Superior temporal gyrus (tissue), 1 donor: ENCODE measurements around the gene TNS1.
A peak's percentile ranks its signal among the peaks of the same experiment; 100 is the strongest.

Experiments used
- DNase-seq: peaks from one replicate; pipeline ENCODE4 v3.0.0-alpha.2; 2016; ENCODE audit errors: extremely low spot score

Gene TNS1

DNA sequence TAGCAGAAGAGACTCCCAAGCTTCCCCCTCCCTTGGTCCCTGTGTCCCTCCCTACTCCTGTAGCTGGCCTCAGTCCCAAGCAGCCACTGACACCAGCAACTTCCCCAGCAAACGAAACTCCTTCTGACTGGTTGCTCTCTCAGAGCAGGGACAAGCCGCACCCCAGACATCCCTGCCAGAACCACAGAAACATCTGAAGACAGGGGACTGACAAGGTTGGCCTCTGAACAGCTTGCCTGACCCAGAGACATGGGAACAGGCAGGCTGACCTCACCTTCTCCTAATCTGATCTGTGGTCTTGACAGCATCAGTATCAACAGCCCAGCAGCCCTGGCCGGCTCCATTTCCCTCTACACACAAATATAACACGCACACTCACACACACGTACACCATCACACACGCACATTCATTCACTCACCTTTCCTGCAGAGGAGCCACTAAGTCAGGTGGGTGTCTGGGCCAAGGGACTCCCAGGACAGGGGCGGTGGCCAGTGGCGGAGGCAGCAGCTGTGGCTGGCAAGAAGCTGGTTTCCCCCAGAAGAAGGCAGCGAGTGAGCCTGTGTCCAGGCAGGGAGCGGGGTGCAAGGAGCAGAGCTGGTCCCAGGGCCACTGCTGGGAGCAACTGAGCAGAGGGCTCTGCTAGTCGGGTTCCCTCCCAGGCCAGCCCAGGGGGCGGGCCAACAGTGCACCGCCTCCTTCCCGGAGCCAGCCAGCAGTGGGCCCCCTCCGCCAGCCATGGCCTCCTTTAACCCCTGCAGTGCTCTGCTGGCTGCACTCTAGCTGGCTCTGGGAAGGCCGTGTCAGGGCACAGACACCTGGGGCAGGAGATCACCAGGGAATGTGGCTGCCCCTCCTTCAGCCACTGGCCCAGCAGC lies 59.1 kb downstream of the TNS1 start:
- peak; percentile 86 for DNase-seq

DNA sequence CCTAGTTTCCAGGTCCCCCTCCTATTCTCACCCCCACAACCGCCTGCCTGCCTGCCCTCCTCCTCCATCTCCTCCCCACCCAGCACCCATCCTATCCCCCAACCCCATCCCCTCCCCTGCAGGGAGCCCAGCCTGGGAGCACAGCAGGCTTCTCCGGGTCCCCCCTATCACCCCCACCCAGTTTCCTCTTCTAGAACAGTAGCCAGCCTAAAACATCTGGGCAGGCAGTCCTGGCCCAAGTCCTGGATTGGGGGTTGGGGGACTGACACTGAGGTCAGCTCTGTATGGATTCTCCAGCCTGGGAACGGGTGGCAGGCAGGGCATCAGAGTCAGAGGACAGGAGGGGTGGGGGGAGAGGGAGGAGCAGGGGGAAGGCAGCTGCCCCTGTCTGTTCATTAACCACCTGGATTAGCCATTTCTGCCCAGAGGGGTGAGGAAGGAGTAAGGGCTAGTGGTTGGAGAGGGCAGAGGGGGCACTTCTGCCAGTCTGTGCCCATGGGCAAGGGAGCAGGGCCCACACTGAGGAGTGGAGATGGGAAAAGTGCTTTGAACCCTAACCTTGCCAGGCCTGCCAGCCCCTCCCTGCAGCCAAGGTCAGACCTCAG lies 60.0 kb downstream of the TNS1 start:
- DNase-seq: peak; percentile 78

DNA sequence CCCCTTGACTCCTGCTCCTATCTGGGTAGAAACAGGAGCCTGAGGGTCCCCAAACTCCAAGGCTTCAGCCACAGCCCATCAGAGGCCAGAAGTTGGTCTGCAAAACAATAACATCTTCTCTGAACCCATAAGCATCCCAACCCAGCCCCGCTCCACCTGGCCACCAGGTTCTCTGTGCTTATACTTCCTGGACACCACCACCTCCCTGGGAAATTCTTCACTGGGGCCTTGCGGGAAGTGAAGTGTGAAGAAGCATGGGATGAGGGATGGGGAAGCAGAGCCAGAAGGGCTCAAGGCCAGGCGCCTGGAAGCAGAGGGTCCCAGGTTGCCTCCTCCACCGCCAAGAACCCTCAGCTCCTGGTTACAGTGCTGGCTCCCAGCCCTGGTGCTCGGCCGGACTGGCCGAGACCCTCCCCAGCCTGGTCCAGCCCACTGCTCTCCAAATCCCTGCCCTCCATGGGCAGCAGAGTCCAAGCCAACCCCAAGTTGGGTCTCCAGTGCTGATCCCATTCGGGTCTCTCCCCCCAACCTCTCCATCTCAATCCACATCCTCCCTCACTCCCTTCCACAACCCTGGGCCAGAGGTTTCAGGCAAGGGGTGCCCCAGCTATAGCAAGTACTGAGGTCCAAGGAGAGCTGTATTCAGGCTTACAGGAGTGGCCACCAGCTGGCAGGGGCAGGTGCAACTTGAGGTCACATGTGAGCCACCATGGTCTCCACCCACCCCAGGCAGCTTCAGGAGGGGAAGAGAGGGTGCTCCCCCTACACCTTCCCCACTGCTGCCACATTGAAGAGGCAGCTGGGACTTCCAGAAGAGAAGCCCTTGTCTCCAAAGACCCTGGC lies 60.7 kb downstream of the TNS1 start:
- DNase-seq: no peak

DNA sequence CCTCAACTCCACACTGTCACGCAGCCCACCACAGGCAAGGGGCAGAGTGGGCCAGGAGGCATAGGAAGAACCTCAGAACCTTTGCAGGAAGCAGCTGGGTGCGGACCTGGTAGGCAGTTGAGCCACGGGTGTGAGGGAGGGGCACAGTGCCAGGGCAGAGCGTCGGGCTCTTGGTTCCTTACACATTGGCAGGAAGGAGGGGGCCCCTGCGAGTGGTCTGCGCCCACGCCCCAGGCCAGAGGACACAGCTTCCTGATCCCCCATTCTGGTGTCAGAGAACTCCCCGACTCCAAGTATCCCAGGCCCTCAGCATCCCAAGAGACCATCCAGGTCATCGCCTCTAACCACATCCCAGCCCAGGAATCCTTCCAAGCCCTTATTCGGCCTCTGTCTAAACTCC lies 61.5 kb downstream of the TNS1 start:
- DNase-seq: no peak

DNA sequence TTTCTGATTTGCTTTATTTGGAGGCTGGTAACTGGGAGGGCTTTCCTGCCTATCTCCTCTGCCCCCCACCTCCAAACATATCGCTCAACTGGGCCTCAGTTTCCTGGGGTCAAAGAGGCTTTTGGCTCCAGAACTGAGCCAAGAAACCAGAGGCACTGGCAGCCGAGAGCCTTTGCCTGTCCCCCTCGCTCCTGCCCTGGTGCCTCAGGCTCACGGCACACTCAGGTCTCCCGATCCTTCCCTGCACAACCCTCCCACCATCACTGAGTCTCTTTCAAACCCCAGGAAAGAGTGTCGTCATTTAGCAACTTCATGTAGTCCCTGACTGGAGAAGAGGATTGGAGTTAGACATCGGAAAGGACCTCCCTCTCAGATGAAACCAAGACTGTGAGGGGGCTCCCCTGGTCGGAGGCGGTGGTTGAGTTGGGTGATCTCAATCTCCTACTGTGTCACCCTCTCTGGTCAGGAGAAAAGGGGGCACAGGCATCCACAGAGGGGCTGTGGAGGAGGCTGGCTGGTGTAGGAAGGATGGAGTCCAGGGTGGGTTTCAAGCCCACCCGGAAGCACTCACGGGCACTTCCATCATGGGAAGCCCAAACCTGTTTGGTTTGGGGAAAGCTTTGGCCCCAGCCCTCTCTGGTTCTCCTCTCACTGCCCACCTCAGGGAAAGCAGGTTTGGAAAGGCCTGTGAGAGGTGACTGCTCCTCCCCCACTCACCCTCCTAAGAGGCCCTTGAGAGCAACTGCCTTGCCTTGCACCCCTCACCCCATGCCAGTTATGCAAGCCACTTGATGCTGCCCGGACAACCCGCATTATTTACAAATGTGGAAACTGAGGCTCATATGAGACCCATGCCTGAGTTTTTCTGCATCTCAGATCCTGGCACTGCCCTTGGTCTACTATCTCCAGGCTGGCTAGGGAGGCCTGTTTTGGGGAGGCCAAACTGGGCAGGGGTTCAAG lies 62.3 kb downstream of the TNS1 start:
- no peak for DNase-seq

DNA sequence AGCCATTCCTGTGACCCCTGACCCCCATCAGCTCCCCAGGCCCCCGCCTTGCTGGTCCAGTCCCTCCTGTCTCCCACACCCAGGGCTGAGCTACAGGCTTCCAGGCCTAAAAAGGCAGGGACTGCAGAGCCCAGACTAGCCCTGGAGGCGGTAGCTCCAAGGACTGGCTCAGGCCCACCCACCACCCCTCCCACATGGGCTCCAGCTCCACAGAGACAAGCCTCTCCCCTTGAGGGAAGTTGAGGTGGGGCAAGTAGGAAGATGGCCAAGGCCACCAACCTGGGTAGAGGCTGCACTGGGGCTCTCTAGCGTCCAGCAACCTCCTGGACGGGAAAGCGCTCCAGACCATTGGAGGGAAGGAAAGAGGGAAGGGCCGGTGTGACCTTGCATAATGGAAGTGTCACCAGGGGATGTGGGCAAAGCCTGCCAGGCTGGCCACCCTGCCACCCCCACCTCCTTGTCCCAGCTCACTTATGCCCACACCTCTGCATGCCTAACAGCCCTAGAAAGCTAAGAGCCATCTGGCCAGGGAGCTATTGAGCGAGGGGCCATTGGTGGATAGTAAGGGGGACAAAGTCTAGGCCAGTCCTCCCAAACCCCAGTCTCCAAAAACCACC lies 63.1 kb downstream of the TNS1 start:
- no peak for DNase-seq

DNA sequence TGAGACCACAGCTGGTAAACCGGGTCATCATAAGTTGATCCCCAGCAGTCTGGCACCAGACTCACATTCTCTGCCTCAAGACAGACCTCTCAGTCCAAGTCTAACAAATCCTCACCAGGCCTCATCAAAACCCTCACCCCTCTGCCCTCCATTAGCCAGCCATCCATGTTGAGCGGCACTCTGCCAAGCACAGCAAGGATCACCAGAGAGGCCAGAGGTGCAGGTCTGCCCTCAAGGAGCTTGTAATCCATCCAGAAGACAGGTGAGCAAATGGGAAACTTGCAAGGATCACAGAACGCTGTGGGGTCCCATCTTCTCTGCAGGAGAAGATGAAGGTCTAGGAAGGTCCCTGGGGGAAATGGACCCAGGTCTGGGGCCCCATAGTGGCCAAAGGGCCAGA lies 63.6 kb downstream of the TNS1 start:
- no peak for DNase-seq

DNA sequence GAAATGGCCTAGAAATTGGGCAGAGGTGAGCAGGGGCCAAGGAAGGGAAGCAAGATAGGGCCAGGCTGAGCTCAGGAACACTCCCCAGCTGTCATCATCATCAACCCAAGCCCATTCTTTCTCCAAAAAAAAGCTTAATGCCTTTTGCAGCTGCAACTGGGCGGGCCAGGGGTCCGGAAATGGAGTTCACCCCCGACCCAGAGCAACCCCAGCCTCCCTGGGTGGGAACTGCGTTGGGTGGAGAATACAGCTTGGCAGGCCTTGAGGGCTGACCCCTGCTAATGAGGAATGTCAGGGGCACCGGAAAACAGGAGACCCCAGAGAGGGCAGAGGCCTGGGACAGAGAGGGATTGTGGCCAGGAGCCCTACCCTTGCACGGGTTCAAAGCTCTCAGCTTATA lies 64.8 kb downstream of the TNS1 start:
- DNase-seq: no peak

DNA sequence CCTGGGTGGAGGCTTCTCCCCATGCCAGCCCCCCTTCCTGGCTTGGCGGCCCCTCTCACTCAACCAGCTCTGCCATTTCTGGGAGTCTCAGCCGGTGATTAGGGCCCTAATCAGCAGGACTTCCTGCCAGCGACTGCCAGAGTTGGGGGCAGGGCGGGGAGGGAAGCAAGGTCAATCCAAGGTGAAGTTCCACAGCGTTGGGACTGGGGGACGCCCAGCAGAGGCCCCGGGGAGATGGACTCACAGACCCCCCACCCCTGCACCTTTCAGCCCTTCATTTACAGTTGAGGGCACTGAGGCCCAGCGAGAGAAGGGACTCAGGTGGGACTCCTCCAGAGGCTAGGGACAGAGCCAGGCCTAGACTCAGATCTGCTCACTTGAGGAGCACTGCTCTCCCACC lies 65.3 kb downstream of the TNS1 start:
- no peak for DNase-seq

DNA sequence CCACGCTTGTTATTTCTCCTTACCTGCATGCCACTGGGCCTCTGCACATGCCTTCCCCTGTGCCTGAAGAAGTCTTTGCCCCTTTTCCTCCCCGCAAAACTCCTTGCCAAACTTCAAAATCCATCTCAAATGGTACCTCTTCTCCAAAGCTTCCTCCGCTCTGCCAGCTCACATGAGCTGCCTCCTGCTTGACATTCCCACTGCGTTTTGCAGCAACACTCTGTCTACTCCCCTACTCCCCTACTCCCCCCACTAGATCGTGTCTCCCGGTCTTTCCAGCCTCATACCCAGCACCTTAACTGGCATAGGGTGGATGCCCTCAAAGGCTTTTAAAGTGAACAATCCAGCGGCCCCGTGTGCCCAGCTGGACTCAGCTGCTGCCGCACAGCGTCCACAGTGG lies 65.8 kb downstream of the TNS1 start:
- DNase-seq: no peak

DNA sequence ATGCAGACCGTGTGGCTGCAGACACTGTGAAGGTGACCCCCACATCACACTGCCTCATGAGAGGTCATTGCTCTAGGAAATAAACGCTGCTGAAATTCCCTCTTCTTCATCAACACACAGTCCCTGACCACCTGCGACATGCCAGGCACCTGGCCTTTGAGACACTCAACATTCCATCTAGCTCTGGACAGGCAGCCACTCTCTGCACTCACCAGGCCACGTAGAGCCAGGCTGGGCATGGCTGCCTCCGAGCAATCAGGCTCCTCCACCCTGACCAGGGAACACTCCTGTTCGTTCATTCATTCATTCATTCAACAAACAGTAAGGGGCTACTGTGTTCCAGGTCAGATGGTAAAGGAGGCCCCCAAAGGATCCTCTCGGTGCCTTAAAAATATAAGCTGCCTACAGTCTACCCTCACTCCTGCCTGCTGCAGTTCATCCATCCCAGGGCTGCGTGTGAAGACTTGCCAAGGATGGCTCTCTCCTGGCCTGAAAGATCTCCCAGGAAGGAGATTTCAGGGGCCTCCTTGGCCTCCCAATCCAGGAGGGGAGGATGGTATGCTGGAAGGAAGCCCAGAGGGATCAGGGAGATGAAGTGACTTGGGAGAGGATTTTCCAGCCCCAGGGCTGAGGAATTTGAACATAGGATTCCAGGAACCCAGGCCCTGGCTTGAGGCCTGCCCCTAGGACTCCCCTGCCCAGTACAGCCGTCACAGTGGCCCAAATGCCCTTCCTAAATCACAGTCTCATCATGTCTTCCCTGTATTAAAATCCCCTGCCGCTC lies 66.7 kb downstream of the TNS1 start:
- DNase-seq: no peak

DNA sequence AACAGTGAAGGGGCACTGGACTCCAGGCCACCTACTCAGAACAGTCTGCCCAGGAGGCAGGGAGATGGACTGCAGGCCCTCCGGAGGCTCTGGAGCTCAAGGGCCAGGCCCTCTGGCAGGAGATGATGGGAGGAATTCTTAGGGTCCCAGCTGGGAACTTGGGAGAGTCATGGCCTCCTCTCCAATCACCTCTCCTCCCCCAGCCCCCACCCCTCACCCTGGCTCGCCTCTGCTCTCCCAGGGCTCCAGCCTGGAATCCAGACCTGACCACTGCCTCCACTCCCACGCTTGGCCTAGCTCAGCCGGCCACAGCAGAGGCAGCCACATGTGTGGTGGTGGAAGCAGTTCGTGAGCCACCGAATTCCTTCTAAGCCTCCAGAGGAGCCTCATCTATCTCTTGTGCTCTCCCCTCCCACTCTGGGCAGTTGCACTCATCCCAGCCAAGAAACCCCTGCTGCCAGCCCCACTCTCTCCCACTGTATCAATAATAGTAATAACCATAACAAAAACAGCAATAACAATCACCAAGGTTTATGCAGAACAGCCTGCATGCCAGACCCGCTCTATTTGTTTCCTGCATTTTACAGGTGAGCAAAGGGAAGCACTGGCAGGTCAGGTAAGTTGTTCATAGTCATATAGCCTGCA lies 67.4 kb downstream of the TNS1 start:
- DNase-seq: no peak

DNA sequence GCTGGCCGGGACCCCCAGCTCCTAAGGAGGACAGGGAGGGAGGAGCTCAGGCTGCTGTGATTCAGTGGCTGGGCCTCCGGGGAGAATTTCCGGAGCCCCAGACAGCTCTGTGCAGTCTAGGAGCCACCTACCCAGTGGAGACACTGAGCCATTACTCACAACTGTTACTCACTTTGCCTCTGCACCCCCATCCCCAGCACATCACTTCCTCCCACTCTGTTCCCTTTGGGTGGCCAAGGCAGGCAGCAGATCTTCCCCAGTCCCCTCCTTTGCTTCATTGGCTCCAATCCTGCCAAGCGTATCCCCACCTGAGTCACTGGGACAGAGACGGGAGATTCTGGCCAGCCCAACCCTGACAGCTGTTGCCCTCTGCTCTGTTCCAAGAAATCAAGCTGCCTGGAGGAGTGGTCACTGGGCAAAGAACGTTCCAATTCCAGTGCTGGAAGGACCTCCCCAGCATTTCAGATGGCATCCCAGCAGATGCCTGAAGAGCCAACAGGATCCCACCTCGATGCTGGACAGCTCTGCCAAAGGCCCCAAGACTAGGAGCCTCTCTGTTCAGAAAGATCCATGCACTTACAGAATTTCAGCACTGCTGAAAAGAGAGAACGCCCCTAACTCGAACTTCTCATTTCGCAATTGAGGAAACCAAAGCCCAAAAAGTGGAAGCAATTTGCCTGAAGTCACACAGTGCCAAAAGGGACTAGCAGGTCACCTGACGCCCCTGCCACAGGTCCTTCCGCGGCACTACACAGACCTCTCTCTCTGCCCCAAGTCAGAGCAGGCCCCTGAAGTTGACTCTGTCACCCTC lies 68.3 kb downstream of the TNS1 start:
- DNase-seq: no peak

DNA sequence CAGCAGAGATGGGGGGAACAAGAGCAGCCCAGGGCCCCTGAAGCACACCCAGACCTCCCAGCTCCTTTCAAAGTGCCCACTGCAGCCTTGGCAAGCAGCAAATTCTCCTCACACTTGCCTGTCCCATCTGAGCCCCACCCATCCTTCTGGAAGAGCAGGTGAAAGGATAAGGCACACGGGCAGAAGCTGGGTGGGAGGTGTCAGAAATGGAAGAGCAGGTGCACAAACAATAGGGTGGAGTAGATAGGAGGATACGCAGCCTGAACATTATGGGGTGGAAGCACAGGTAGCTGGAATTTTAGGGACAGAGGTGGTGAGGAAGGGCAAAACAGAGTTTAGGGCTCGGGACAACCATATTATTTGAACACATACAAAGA lies 69.2 kb downstream of the TNS1 start:
- no peak for DNase-seq

DNA sequence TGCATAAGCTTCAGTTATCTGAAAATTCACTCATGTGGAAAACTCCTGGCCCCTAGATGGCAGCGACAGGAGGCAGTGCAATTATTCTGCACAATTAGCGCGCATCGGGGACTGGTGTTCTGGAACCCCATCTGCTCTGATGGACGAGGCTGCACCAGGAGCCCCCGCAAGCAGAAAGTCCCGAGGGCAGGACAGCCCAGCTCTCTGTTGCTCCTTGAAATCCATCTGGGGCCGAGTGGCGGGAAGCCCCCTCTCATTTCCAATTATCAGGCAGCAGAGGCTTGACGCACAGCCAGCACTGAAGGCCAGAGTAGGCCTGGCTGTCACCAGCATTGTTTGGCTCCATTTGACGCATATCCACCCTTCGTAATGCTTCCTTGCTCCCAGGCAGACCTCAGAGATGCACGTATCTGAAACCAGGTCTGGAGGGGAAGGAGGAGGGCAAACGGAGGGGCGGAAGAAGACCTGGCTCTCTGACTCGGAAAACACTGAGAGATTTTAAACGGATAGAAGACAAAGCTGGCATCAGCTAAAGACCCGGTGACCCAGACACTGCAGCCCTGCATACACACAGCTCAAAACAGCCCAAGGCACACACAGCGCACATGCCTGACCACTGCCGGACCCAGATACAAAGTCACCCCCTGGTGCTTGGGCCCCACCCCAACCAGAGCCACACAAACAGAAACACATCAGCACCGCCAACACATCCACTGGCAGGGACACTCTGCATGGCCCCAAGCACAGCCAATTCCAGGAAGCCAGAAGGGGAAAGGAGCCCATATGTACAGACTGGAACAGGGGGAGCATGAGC lies 69.8 kb downstream of the TNS1 start:
- no peak for DNase-seq

DNA sequence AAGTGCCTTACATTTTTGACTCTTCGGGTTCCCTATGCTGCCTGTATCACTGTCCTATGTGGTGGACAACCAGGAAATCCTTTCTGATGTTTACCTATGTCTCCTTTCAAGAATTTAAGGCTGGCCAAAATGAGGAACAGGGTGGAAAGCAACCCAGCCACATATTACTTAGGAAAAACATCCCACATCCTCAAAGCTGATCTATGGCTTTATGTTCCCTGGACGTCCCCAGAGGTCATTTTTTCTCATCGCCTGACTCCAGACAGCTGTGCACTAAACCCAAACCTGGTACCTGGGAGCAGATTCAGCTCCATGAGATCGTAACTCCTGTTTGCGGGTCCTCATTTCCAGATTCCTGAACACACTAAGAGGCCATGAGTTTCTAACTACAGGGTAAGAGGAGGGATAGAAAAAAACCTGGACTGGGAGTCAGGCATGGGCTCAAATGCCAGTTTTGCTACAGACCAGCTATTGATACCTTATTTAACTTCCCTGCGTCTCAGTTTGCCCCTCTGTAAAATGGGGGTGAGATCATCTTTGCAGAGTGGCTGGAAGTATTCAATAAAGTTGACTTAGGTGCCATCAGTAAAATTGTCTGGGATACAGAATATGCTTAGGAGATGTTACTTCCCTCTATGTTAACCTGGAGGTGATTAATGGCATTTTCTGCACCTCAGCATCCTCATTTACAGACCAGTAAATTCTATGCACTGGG lies 70.8 kb downstream of the TNS1 start:
- no peak for DNase-seq
